NCI-H524 (cell line): Measurements from ENCODE around the gene PANX2.

Experiments
- DNase-seq, 2 experiments: peaks; one replicate each; lab custom pipeline; 2025; lab: John Stamatoyannopoulos, UW

Gene PANX2

DNA sequence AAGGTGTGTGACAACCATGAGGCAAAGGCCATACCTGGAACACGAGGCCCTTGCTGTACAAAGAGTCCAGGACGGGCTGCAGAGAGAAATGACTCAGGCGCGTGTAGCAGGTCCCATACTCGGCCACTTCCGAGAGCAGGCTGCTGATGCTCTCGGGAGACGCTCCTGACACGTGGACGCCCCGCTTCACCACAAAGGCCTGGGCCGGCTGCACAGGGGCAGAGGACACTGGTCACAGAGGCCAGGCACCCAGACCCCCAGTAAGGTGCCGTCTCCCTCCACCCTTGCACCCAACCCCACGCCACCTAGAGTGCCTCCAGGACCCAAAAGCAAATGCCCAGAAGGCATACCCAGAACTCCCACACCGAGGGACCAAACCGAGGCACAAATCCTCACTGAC is 58.8 kb downstream of the PANX2 start:
- no peak for DNase-seq
